Adipocyte (in vitro differentiated cells): Measurements from ENCODE around the gene ESPL1.

Source experiments
- DNase-seq: peaks from one replicate; pipeline ENCODE4 v3.0.0-alpha.2; 2015; ENCODE audit warnings: low read depth
- H3K27me3 ChIP-seq: replicated peaks from 2 replicates; pipeline ENCODE4 v1.7.0; 2013; ENCODE audit warnings: mild to moderate bottlenecking, low read length, moderate library complexity; ENCODE audit not compliant: control insufficient read depth, insufficient read depth
- H3K36me3 ChIP-seq: 2 replicates; pipeline ENCODE4 v1.7.0; 2013; ENCODE audit warnings: low read length, mild to moderate bottlenecking, moderate library complexity; ENCODE audit not compliant: control insufficient read depth, insufficient read depth, severe bottlenecking
- H3K4me1 ChIP-seq: 2 replicates; pipeline ENCODE4 v1.7.0; 2013; ENCODE audit warnings: mild to moderate bottlenecking, low read length, moderate library complexity; ENCODE audit not compliant: control insufficient read depth, insufficient read depth
- H3K4me3 ChIP-seq: 2 replicates; pipeline ENCODE4 v1.7.0; 2013; ENCODE audit warnings: mild to moderate bottlenecking, low read length, moderate library complexity
- H3K9ac ChIP-seq: 2 replicates; pipeline ENCODE4 v1.7.0; 2013; ENCODE audit warnings: mild to moderate bottlenecking, low read length, moderate library complexity
- H3K9me3 ChIP-seq: 2 replicates; pipeline ENCODE4 v1.7.0; 2013; ENCODE audit warnings: mild to moderate bottlenecking, low read length, moderate library complexity; ENCODE audit not compliant: control insufficient read depth

The ESPL1 gene

GRCh38 chr12:53332744-53333143 lies 64.6 kb downstream of the ESPL1 start:
- DNase-seq: no peak
- no peaks in the 10 kb centered on the region for H3K36me3 ChIP-seq
- H3K27me3 ChIP-seq: peaks cover 66% of the 10 kb centered on the region
- no peak overlapping the region for H3K4me3 ChIP-seq
- no peaks in the 10 kb centered on the region for H3K9me3 ChIP-seq
- H3K9ac ChIP-seq: no peak overlapping the region
- H3K4me1 ChIP-seq: no peaks in the 10 kb centered on the region

GRCh38 chr12:53333289-53333688 lies 65.2 kb downstream of the ESPL1 start:
- no peaks in the 10 kb centered on the region for H3K4me1 ChIP-seq
- H3K27me3 ChIP-seq: peaks cover 71% of the 10 kb centered on the region
- no peaks in the 10 kb centered on the region for H3K36me3 ChIP-seq
- no peak overlapping the region for H3K4me3 ChIP-seq
- no peak overlapping the region for H3K9ac ChIP-seq
- no peaks in the 10 kb centered on the region for H3K9me3 ChIP-seq
- no peak for DNase-seq

- H3K36me3 ChIP-seq: no peaks in the 10 kb centered on the region
- no peak overlapping the region for H3K9ac ChIP-seq
- no peak overlapping the region for H3K4me3 ChIP-seq
- H3K4me1 ChIP-seq: no peaks in the 10 kb centered on the region
- peaks cover 75% of the 10 kb centered on the region for H3K27me3 ChIP-seq
- DNase-seq: no peak
- H3K9me3 ChIP-seq: no peaks in the 10 kb centered on the region
These were observed 65.7 kb downstream of the ESPL1 start for GRCh38 chr12:53333845-53334244.

GRCh38 chr12:53334822-53335221 lies 66.7 kb downstream of the ESPL1 start:
- Histone ChIP-seq H3K36me3 (no peaks in the 10 kb centered on the region), H3K4me1 (no peaks in the 10 kb centered on the region), H3K9me3 (no peaks in the 10 kb centered on the region), H3K9ac (no peak overlapping the region), H3K4me3 (no peak overlapping the region), H3K27me3 (peaks cover 72% of the 10 kb centered on the region)
- no peak for DNase-seq

GRCh38 chr12:53336181-53336681 lies 68.1 kb downstream of the ESPL1 start, which contains the start of gene SP7:
SP7 (minus strand) TSS chr12:53336354; CDS start chr12:53335646, 708 bp downstream.
- Histone ChIP-seq H3K9ac (no peak within 1 kb of the TSS), H3K27me3 (peaks cover 71% of the 10 kb centered on the region), H3K4me1 (no peaks in the 10 kb centered on the region), H3K4me3 (no peak within 1 kb of the TSS), H3K36me3 (no peaks in the 10 kb centered on the region), H3K9me3 (no peaks in the 10 kb centered on the region)
- DNase-seq: no peak

GRCh38 chr12:53338017-53338416 lies 69.9 kb downstream of the ESPL1 start:
- DNase-seq: no peak
- Histone ChIP-seq H3K27me3 (peaks cover 59% of the 10 kb centered on the region), H3K9me3 (no peaks in the 10 kb centered on the region), H3K36me3 (no peaks in the 10 kb centered on the region), H3K4me1 (no peaks in the 10 kb centered on the region), H3K4me3 (no peak overlapping the region), H3K9ac (no peak overlapping the region)

GRCh38 chr12:53338916-53339315 lies 70.8 kb downstream of the ESPL1 start:
- Histone ChIP-seq H3K4me1 (no peaks in the 10 kb centered on the region), H3K27me3 (peaks cover 50% of the 10 kb centered on the region), H3K9ac (no peak overlapping the region), H3K9me3 (no peaks in the 10 kb centered on the region), H3K4me3 (no peak overlapping the region), H3K36me3 (no peaks in the 10 kb centered on the region)
- no peak for DNase-seq

- peaks cover 37% of the 10 kb centered on the region for H3K27me3 ChIP-seq
- H3K4me1 ChIP-seq: peaks cover 5% of the 10 kb centered on the region
- DNase-seq: no peak
- no peaks in the 10 kb centered on the region for H3K9me3 ChIP-seq
- no peaks in the 10 kb centered on the region for H3K36me3 ChIP-seq
- no peak overlapping the region for H3K9ac ChIP-seq
- H3K4me3 ChIP-seq: no peak overlapping the region
These were observed 72.3 kb downstream of the ESPL1 start for GRCh38 chr12:53340398-53340797.
